ENCODE results near the gene MDP1.

The MDP1 gene

DNA sequence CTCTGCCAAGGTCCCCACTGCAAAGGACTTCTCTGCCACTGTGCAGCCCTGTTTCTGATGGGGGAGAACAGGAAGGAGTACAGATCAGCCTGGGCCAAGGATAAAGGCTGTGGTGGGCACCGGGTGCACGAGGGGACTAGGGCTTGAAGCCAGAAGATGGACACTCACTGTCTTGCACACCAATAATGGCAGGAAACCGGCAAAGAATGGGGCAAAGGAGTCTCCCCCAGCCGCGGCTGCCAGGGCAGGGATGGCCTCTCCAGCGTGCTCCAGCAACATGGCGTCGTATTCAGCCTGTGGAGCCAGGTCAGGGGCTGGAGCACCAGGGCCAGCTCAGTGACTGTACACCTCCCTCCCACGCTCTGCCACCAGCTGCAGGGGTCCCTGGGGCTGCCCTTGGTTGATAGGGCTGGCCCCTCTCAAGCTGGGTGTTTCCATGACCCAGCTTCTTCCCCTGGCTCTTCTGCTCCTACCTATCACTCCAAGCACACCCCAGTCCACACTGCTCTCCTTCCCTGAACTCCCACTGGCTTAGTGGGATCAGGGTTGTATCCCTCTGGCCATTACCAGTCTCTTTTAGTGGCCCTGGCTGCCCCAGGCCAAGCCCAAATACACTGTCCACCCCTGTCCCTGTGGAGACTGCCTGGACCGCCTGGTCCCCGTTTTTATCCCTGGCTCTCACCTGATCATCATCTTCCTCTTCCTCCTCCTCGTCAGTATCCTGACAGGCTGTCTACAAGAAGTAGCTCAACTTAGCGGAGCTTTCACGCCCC, 33.6 kb downstream of the MDP1 start:
- no peak for DNase-seq (ENCODE audit: low read depth in 1 of 2, low spot score in 1 of 2)

DNA sequence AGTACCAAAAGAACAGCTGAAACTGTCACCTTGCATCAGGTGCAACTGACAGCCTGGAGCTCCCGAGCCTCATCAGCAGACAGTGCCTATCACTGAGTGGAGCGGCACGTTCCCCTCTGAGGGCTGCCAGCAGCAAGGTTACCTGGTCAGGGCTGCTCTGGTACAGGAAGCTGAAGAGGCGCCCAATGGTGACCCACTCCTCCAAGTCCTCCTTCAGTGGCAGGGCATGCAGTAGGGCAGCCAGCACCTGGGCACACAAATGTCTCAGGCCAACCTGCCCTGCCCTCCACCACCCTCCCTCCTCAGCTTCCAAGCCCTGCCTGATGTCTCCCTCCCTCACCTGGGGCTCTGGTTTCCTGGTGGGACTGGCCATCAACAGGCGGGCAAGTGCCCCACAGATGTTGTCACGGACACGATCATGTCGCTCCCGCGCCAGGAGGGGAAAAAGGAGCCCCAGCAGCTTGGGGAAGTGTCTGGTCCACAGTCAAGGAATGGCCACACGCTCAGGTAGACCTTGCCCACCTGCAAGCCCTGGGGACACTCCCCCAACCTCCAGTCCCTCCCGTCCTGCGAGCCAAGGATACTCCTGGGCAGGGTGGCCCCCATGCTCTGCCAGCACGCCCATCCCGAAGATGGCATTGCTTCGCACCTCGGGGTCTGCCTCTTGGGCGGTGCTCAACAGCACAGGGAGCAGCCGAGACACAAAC, 34.3 kb downstream of the MDP1 start:
- DNase-seq (ENCODE audit: low read depth in 1 of 2, low spot score in 1 of 2) = no peak

DNA sequence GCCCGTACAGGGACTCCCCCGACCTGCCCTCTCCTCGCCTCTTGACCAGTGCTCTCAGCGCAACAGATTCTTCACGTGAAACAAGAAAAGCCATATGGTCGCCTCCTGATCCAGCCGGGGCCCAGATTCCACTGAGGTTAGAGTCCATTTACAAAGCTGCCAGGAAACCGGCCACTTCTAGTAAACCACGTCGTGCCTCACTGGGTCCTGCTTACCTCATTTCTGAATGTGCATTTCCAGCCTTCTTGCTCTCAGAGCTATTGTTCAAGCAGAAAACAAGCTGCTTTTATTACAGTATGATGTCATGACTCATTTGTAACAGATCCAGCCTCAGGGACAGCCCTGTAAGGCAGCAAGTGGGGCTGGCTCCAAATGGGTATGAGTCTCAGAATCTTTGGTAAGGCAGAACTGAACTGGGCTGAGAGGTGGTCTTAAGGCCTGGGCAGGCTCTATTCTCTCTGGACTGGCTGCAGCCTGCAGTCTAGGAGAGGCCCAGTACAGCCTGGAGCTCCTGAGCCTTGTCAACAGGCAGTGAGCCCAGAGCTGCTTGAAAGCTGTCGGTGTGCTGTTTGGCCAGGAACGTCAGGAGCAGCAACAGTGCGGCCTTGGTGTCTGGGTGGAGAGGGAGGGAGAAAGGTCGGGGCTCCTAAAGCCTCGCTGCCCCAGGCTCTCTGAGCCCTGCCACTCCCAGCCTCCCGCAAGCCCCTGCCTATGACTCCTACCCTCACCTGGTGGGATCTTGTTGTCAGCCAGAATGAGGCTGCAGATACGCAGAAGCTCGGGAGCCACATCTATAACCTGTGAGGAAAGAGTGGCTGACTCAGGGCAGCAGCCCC, 35.7 kb downstream of the MDP1 start:
- no peak for DNase-seq (ENCODE audit: low read depth in 1 of 2, low spot score in 1 of 2)

DNA sequence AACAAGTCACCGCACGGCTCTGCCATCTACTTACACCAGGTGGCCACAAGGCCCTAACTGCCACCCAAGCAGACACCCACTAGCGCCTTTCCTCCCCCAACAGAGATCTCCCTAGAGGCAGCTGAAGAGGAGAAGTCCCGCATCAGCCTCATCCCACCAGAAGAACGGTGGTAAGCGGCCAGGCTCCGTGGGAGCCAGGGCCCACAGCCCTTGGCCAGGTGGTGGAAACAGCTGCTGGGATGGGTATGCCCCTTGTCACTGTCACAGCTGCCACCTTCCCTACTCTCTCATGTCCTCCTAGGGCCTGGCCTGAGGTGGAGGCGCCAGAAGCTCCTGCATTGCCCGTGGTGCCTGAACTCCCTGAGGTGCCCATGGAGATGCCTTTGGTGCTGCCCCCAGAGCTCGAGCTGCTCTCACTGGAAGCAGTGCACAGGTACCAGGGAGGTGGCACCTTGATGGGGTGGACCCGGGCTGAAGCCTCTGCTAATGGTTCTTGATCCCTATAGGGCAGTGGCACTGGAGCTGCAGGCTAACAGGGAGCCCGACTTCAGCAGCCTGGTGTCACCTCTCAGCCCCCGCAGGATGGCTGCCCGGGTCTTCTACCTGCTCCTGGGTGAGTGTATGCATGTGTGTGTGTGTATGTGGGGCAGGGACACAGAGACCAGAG, 36.4 kb downstream of the MDP1 start:
- DNase-seq (ENCODE audit: low read depth in 1 of 2, low spot score in 1 of 2) = no peak

DNA sequence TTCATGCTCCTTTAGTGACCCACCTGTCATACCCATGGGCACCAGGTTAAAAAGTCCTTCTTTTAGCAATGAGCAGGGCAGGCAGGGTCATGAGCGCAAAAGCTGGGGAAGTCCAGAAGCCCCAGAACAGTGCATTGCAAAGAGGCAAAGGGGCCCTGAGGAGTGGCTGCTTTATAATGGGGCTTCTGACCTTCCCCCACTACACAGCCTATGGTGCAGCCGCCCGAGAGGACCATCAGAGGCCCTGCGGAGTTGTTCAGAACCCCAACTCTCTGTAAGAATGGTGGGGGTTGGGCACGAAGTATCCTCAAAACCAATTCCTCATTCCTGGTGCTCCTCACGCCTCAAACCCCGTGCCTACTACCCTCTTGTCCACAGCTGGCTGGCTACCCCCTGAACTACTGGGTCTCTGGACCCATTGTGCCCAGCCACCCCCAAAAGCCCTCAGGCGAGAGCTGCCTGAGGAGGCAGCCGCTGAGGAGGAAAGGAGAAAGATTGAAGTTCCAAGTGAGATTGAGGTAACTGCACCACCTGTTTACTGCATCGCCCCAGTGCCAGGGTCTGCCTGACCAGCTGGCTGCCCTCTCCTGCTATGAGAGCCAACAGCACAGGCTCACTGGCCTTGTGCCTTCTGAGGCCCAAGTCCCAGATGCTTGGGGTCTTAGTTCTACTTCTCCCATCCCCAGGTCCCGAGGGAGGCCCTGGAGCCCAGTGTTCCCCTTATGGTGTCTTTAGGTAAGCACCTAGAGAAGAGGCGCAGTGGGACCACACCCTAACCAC, 37.3 kb downstream of the MDP1 start:
- DNase-seq (ENCODE audit: low read depth in 1 of 2, low spot score in 1 of 2) = no peak

DNA sequence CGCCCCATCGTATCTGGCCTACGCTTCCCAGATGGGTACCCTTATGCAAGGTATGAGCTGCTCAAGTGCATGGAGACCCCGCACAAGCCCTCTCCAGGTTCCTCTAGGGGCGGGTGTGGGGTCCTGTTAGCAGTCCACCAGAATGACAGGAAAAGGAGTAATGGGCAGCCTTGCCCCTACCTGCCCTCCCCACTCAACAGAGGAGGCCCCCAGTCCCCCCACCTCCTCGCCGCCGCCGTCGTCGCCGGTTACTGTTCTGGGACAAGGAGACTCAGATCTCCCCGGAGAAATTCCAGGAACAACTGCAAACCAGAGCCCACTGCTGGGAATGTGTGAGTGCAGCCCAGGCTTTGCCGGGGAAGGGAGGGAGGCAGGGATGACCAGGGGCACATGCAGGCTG, 38.0 kb downstream of the MDP1 start:
- no peak for DNase-seq (ENCODE audit: low read depth in 1 of 2, low spot score in 1 of 2)

DNA sequence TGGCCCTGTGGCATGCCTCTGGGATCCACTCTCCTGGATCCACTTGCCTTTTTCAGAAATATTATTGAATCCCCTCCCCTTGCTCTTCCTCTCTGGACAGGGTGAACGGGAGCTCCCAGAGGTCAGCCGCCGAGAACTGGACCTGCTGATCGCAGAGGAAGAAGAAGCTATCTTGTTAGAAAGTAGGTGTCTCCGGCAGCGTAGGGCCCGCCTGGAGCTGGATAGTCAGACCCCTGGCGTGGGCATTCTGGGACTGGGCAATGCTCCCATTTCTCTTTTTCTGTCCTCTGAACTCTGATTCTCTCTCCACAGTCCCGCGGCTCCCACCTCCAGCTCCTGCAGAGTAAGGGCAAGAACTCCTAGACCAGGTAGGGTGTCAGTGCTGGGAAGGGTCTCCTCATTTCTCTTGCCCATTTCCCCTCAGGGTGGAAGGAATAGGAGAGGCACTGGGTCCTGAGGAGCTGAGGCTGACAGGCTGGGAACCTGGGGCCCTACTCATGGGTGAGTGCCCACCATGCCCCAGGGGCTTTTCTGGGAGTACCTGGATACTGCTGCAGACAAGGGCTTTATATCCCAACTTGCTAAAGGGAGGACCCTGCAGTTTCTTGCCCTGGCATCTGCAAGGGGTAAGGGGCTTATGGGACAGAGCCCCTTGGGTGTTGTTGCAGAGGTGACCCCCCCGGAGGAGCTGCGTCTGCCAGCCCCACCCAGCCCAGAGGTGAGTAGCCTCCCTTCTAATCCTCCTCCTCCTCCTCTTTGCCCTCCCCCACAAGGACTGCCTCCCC, 38.6 kb downstream of the MDP1 start:
- DNase-seq (ENCODE audit: low read depth in 1 of 2, low spot score in 1 of 2) = no peak

DNA sequence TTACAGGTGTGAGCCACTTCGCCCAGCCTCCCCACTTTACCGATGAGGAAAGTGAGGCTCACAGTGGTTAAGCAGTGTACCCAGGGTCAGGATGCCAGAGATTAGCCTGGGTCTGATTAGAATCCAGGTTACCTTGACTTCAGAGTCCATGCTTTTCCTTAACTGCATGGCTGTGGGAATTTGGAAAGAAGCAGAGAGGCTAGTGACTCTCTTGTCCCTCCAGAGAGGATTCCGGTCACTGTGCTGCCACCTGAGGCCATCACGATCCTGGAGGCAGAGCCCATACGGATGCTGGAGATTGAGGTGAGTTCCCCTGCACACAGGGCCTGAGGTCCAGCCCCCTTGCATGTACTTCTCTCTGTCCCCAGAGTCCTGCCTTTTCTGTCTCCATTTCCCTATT, 39.3 kb downstream of the MDP1 start:
- DNase-seq (ENCODE audit: low read depth in 1 of 2, low spot score in 1 of 2) = no peak

DNA sequence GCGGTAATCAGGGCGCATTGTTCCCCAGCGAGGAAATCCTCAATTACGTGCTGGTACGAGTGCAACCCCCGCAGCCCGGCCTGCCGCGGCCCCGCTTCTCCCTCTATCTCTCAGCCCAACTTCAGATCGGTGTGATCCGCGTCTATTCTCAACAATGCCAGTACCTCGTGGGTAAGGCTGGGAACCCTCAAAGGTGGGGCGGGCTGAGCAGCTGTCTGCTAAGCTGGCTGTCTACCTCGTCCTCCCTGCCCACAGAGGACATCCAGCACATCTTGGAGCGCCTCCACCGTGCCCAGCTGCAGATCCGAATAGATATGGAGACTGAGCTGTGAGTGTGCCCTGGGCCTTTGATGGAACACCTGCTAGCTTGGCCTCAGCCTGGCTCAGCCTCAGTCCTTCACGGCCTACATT, 43.0 kb downstream of the MDP1 start:
- DNase-seq (ENCODE audit: low read depth in 1 of 2, low spot score in 1 of 2) = no peak

DNA sequence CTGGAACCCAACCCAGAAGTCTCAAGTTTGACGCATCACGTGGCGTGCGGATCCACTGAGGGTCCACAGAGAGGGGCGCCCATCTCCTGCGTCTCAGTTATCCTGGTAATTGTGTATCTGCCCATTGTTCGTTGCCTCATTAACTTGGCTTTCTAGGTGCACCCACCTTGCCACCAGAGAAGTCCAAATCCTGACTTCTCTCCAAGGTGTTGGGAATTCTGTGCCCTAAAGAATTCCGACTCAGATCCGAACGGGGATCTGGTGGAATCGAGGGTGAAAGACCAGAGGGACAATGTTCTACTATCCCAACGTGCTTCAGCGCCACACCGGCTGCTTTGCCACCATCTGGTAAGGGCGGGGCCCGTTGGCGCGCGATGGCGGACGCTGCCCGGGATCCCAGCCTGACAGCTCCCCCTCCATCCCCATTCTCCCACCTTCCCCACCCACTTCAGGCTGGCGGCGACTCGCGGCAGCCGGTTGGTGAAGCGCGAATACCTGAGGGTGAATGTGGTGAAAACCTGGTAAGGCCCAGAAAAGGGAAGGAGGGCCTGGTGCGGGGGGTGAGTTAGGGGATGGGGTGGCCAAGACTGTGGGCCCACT, 43.5 kb downstream of the MDP1 start:
- DNase-seq (ENCODE audit: low read depth in 1 of 2, low spot score in 1 of 2) = no peak

DNA sequence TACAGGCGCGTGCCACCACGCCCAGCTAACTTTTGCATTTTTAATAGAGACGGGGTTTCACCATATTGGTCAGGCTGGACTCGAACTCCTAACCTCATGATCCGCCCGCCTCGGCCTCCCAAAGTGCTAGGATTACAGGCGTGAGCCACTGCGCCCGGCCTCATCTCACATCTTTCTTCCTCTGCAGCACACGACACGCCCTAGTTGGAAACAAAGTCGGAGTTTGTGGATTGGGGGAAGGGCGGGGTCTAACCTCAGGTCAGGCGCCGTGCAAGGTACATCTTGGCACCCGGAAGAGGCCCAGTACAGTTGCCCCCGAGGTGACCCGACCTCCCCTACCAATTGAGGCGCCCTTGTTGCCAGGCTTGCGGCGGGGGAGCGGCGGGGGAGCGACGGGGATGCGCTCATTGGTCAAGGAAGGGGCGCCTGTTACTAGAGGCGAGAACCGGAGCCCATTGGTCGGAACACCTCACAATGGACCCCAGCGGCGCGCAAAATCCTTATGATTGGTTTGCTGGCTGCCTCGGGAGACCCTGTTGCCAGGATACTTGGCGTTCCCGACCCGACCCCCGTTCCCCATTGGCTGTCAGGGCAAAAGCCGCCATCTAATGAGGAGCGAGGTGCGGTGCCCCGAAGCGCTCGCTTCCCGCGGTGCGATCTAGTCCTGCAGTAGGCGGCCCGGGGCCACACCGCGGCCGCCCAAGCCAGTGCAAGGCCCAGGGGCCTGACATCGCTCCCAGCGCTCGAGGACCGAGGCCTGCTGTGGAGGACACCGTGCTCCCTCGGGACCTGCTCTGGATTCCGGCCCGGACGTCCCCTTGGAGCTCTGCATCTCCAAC, 44.2 kb downstream of the MDP1 start, which contains the start of gene REC8:
REC8 (plus strand) TSS at position 659 of the 839 bp plus-strand sequence. CDS start 473 bp downstream, outside the sequence.
- DNase-seq (ENCODE audit: low read depth in 1 of 2, low spot score in 1 of 2) = peak; percentile 38 to 51

DNA sequence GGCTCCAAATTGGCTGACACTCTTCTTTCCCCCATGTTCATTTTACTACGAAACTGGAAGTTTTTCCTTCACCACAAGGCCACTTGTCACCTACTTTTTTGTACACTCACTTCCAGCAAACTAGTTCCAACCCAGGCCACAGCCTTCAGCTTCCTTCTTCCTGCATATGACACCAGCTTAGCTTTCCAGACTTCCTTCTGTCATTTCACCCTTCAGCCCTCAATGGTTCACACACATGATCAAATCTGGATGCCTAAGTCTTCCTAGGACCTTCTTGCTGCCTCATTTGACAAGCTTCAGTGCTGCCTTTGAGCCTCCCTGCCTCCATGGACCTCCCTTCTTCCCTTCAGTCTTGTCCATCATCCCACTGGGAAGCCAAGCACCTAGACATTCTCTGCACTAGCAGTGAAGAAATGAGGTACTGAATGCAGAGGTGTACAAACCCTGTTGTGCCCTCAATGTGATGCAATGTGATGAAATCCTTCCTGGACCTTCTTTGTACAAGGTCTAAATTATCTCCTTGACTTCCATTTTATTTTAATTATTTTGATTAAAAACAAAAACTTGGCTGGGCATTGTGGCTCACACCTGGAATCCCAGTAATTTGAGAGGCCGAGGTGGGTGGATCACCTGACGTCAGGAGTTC, 48.3 kb downstream of the MDP1 start:
- DNase-seq (ENCODE audit: low read depth in 1 of 2, low spot score in 1 of 2) = no peak

DNA sequence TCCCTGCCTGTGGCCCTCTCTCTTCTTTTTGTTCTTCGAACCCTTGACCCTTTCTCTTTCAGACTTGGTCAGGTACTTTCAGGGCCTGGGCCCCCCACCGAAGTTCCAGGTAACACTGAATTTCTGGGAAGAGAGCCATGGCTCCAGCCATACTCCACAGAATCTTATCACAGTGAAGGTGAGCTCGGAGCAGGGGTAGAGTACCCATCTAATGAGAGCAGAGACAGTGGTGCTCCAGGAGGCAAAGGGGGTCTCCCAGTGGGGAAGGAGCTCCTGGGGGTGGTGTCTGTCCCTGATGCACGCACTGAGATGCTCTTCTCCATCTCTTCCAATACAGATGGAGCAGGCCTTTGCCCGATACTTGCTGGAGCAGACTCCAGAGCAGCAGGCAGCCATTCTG, 50.1 kb downstream of the MDP1 start:
- DNase-seq (ENCODE audit: low read depth in 1 of 2, low spot score in 1 of 2) = no peak

DNA sequence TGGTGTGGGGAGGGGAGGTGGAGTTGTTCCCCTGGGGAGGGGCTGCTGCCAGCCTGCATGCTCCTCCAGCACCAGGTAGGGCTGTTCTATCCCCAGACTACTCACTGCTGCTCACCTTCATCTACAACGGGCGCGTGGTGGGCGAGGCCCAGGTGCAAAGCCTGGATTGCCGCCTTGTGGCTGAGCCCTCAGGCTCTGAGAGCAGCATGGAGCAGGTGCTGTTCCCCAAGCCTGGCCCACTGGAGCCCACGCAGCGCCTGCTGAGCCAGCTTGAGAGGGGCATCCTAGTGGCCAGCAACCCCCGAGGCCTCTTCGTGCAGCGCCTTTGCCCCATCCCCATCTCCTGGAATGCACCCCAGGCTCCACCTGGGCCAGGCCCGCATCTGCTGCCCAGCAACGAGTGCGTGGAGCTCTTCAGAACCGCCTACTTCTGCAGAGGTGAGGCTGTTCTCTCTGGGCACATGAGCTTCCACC, 51.3 kb downstream of the MDP1 start:
- DNase-seq (ENCODE audit: low read depth in 1 of 2, low spot score in 1 of 2) = no peak

All from activated CD4-positive, alpha-beta T cell treated with anti-CD3 and anti-CD28 coated beads, Interleukin-2, amount 50 U/mL, for 24 hours (primary cell).